IPS DF 6.9 (cell line): Measurements from ENCODE around the gene PLEKHG2.
A peak's percentile ranks its signal among the peaks of the same experiment; 100 is the strongest.

Experiments
- DNase-seq: peaks from one replicate; pipeline ENCODE4 v3.0.0-alpha.2; 2013; ENCODE audit warnings: low read depth, low spot score
- H3K27ac ChIP-seq: one replicate; pipeline ENCODE4 v1.5.1; 2013; ENCODE audit warnings: low read length, control low read depth
- H3K27me3 ChIP-seq: 2 replicates; pipeline ENCODE4 v1.6.1; 2013; ENCODE audit warnings: mild to moderate bottlenecking, low read length; ENCODE audit not compliant: control insufficient read depth, insufficient read depth
- H3K36me3 ChIP-seq: 2 replicates; pipeline ENCODE4 v1.6.1; 2013; ENCODE audit warnings: low read length; ENCODE audit not compliant: control insufficient read depth, insufficient read depth
- H3K4me1 ChIP-seq: 2 replicates; pipeline ENCODE4 v1.6.1; 2013; ENCODE audit warnings: low read length; ENCODE audit not compliant: control insufficient read depth, insufficient read depth
- H3K4me3 ChIP-seq: 2 replicates; pipeline ENCODE4 v1.5.1; 2013; ENCODE audit warnings: mild to moderate bottlenecking, low read length
- H3K9me3 ChIP-seq: 2 replicates; pipeline ENCODE4 v1.6.1; 2013; ENCODE audit warnings: low read length, inconsistent platforms; ENCODE audit not compliant: control insufficient read depth, insufficient read depth
- WGBS: extraction: QIAGEN DNeasy Blood & Tissue Kit; methylation state at CpG from one replicate; pipeline ENCODE4 v1.1.7; 2013; ENCODE audit warnings: mixed read lengths, missing lambda C conversion rate; ENCODE audit not compliant: insufficient read length, insufficient coverage; 5-methylcytosine and 5-hydroxymethylcytosine counted together

The PLEKHG2 gene

DNA sequence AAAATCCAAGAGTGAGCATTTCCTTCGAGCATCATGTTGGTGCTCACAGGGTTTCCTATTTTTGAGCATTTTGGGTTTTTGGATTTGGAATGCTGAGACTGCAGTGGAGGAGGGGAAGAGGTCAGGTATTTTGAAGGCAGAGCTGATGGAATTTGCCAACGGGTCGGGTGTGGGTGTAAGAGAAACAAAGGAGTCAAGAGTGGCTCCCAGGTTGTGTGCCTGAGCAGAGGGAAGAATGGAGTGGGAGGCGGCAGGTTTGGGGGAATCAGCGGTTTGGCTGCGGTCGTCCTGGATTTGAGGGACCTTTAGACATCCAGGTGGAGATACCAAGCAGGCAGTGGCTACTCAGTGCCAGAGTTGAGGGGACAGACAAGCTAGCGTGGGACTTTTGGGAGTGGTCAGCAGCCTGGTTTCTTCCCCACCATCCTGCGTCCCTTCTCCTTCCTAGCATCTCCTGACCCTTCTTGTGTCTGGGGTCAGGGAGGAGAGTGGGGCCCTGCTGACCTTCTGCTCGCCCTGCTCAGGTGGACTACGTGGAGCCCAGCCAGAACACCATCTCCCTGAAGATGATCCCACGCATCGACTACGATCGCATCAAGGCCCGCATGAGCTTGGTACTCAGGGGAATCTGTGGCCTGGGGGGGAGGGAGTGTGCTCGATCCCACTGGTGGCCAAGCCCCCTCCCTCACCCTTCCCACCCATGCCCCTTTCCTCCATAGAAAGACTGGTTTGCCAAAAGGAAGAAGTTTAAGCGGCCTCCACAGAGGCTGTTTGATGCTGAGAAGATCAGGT is 53.7 kb downstream of the PLEKHG2 start:
- H3K9me3 ChIP-seq = no peaks in the 10 kb centered on the region
- H3K36me3 ChIP-seq = peaks cover 56% of the 10 kb centered on the region
- no peaks in the 10 kb centered on the region for H3K27me3 ChIP-seq
- no CpG with 5 or more reads among the region's 18 CpGs for WGBS
- no peak overlapping the region for H3K4me3 ChIP-seq
- no peak overlapping the region for H3K27ac ChIP-seq
- H3K4me1 ChIP-seq = no peaks in the 10 kb centered on the region
- DNase-seq = no peak

DNA sequence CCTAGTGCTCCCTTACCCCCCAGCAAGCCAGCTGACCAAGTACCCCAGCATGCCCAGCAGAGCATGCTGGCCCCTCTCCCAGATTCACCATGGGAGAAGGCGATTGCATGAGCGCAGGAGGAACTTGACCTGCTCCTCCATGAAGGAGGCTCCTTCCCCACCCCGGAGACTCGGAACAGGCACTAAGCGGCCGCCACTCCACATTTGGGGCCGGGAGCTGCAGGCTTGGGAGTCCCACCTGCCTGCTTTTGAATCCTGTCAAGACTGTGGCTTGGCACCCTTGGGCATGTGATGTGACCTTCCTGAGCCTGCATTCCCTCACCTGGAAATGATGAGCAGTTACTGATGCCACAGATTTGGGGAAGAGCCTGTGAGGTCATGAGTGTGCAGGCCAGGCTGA is 55.5 kb downstream of the PLEKHG2 start:
- no peaks in the 10 kb centered on the region for H3K9me3 ChIP-seq

DNA sequence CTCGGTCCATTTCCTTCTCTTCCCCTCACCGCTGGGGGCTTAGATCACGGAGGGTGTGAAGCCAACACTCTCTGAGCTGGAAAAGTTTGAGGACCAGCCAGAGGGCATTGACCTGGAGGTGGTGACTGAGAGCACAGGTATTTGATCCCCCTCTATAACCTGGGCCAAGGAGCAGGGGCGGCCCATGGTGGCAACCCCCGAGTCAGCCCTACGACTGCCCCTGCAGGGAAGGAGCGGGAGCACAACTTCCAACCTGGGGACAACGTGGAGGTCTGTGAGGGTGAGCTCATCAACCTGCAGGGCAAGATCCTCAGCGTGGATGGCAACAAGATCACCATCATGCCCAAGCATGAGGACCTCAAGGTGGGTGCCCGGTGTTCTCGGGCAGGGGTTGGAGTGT is 56.6 kb downstream of the PLEKHG2 start:
- Histone ChIP-seq H3K9me3 (no peaks in the 10 kb centered on the region), H3K4me1 (no peaks in the 10 kb centered on the region), H3K27ac (no peak overlapping the region), H3K36me3 (peaks cover 77% of the 10 kb centered on the region), H3K27me3 (no peaks in the 10 kb centered on the region), H3K4me3 (no peak overlapping the region)
- DNase-seq = no peak
- no CpG with 5 or more reads among the region's 11 CpGs for WGBS

More for the DNA sequence above, 55.5 kb downstream of the PLEKHG2 start:
- H3K4me1 ChIP-seq = no peaks in the 10 kb centered on the region
- no peak overlapping the region for H3K4me3 ChIP-seq
- no peak overlapping the region for H3K27ac ChIP-seq
- no peaks in the 10 kb centered on the region for H3K27me3 ChIP-seq
- H3K36me3 ChIP-seq = peaks cover 71% of the 10 kb centered on the region
- no peak for DNase-seq
- no CpG with 5 or more reads among the region's 7 CpGs for WGBS

DNA sequence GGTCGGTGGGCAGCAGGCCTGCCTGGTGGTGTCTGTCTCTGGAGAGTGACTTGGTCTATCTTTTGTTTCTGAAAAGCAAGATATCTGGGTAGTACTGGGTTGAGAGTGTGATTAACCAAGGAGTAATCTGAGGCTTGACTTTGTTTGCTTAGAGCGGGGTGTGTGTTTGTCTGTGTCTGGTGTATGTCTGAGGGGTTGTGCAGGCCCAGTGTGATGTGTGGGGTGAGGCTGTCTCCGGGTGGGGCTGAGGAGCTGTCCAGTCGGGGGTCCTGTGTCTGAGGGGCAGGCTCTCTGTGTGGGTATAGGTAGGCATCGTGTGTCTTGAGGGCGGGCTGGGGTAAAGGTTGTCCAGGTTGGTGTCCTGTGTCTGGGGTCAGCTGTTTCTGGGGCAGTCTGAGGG is 57.1 kb downstream of the PLEKHG2 start:
- no peak overlapping the region for H3K27ac ChIP-seq
- H3K9me3 ChIP-seq = no peaks in the 10 kb centered on the region
- peaks cover 79% of the 10 kb centered on the region for H3K36me3 ChIP-seq
- no peak for DNase-seq
- no peaks in the 10 kb centered on the region for H3K27me3 ChIP-seq
- no CpG with 5 or more reads among the region's 6 CpGs for WGBS
- no peak overlapping the region for H3K4me3 ChIP-seq
- no peaks in the 10 kb centered on the region for H3K4me1 ChIP-seq

DNA sequence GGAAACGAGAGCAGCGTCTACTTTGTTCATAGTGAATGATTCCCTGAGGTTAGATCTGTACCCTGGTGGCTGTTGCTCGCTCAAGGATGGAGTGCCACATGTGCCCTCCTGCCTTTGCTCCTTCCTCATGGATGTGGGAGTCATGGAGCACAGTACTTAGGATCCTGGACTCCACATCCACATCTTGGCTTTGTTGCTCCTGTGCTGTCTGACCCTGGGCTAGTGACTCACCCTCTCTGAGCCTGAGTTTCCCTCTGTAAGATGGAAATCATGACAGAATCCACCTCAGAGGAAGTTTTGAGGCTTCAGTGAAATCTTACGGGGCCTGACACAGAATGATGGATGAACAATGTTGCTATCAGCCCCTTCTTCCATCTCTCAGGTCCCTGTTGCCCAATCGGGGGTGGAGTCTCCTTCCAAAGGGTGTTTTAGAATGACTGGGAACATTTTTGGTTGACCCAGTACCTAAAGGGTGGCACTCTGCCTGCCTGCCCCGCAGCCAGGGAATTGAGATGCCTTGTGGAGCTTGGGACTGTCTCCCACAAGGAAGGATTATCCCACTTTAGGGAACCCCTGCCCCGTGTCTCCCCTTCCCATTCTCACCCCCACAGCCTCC is 58.4 kb downstream of the PLEKHG2 start:
- WGBS = no CpG with 5 or more reads among the region's 7 CpGs
- H3K4me3 ChIP-seq = no peak overlapping the region
- H3K27me3 ChIP-seq = no peaks in the 10 kb centered on the region
- H3K27ac ChIP-seq = no peak overlapping the region
- H3K4me1 ChIP-seq = no peaks in the 10 kb centered on the region
- H3K36me3 ChIP-seq = peaks cover 72% of the 10 kb centered on the region
- H3K9me3 ChIP-seq = no peaks in the 10 kb centered on the region
- no peak for DNase-seq

DNA sequence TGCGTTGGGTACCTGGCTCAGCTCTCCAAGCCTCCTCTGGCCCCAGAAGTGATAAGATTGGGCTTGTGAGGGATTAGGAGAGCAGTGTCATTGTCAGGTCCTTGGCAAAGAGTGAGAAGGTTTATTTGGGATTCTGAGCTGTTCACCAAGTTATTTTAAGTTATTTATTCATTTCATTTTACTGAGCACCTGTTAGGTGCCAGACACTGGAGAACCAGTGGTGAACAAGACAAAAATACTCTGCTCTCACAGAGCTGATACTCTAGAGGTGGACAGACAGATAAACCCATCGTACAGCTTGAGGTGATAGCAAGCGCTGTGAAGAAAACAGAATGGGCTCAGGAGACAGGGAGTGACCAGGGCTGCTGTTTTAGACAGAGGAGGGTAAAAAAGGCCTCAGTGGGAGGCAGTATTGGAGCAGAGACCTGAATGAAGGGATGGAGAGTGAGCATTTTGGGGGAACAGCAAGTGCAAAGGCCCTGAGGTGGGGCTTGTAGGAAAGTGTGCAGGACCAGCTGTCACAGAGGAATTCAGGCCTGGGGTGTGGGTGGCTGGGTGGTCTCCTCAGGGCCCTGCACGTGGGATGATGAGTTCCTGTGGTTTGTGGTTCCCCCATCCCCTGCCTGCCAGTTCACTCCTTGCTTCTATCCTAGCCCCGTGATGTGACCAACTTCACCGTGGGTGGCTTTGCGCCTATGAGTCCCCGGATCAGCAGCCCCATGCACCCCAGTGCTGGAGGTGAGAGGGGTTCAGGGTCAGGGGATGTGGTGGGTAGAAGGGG is 59.5 kb downstream of the PLEKHG2 start:
- peaks cover 69% of the 10 kb centered on the region for H3K36me3 ChIP-seq
- H3K4me3 ChIP-seq = no peak overlapping the region
- H3K27me3 ChIP-seq = no peaks in the 10 kb centered on the region
- no CpG with 5 or more reads among the region's 8 CpGs for WGBS
- H3K9me3 ChIP-seq = no peaks in the 10 kb centered on the region
- no peak for DNase-seq
- no peak overlapping the region for H3K27ac ChIP-seq
- no peaks in the 10 kb centered on the region for H3K4me1 ChIP-seq

DNA sequence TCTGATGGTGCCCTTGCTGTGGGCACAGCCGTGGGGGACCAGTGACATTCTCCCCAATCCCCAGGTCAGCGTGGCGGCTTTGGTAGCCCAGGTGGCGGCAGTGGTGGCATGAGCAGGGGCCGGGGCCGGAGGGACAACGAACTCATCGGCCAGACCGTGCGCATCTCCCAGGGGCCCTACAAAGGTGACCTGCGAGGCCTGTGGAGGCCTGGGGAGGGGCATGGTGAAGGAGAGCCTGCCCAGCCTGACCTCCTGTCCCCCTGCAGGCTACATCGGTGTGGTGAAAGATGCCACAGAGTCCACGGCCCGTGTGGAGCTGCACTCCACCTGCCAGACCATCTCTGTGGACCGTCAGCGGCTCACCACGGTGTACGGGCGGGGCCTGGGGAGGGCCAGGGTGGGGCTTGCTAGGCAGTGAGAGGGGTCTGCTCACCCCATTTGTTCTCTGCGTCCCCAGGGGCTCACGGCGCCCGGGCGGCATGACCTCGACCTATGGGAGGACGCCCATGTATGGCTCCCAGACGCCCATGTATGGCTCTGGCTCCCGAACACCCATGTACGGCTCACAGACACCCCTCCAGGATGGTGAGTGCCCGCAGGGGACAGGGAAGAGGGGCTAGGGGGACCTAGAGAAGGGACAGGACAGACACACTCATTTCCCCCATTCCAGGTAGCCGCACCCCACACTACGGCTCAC is 60.4 kb downstream of the PLEKHG2 start:
- no peak overlapping the region for H3K4me3 ChIP-seq
- DNase-seq = no peak
- WGBS = no CpG with 5 or more reads among the region's 32 CpGs
- H3K36me3 ChIP-seq = peaks cover 66% of the 10 kb centered on the region
- no peak overlapping the region for H3K27ac ChIP-seq
- no peaks in the 10 kb centered on the region for H3K27me3 ChIP-seq
- H3K4me1 ChIP-seq = no peaks in the 10 kb centered on the region
- no peaks in the 10 kb centered on the region for H3K9me3 ChIP-seq

DNA sequence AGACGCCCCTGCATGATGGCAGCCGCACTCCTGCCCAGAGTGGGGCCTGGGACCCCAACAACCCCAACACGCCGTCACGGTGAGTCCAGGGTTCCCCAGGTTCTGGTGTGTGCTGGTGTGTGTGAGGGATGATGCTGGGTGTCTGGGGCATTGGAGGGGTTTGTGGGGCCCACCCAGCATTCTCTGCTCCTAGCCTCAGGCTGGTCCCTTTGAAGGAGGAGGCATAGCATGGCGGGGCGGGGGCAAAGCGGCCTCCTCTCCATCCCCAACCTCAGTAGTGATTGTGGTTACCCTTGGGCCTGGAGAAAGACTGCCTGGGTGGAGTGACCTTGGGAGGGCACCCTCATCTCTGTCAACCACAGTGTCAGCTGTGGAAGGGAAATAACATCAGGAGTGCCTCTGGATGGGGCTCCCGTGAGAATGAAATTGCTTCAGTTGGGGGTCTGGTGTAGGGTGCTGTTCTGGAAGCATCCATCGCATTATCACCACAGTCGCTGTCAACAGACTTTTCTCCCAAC is 61.0 kb downstream of the PLEKHG2 start:
- Histone ChIP-seq H3K4me3 (no peak overlapping the region), H3K9me3 (no peaks in the 10 kb centered on the region), H3K4me1 (no peaks in the 10 kb centered on the region), H3K36me3 (peaks cover 60% of the 10 kb centered on the region), H3K27me3 (no peaks in the 10 kb centered on the region), H3K27ac (no peak overlapping the region)
- DNase-seq = no peak
- no CpG with 5 or more reads among the region's 11 CpGs for WGBS

GRCh38 chr19:39474139-39474620 is 61.7 kb downstream of the PLEKHG2 start:
- H3K27me3 ChIP-seq = no peaks in the 10 kb centered on the region
- no peaks in the 10 kb centered on the region for H3K4me1 ChIP-seq
- peaks cover 53% of the 10 kb centered on the region for H3K36me3 ChIP-seq
- no peak overlapping the region for H3K4me3 ChIP-seq
- no peaks in the 10 kb centered on the region for H3K9me3 ChIP-seq
- no peak overlapping the region for H3K27ac ChIP-seq
- peak; percentile 57 for DNase-seq
- WGBS = no CpG with 5 or more reads among the region's 9 CpGs

- peaks cover 37% of the 10 kb centered on the region for H3K36me3 ChIP-seq
- WGBS = no CpG with 5 or more reads among the region's 2 CpGs
- no peak for DNase-seq
- no peak overlapping the region for H3K4me3 ChIP-seq
- H3K4me1 ChIP-seq = no peaks in the 10 kb centered on the region
- H3K27ac ChIP-seq = no peak overlapping the region
- no peaks in the 10 kb centered on the region for H3K9me3 ChIP-seq
- H3K27me3 ChIP-seq = no peaks in the 10 kb centered on the region
Measured at GRCh38 chr19:39475748-39476147, 63.3 kb downstream of the PLEKHG2 start.
